ENCODE data around the gene TMEM213. TPM values are rescaled to one million over a fixed set of nuclear protein-coding genes. Genes with fewer than 3 reads are reported as not detected.
A peak's percentile ranks its signal among the peaks of the same experiment; 100 is the strongest.

The TMEM213 gene, protein sequence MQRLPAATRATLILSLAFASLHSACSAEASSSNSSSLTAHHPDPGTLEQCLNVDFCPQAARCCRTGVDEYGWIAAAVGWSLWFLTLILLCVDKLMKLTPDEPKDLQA
- total RNA-seq (not detected), polyA plus RNA-seq (under 1 TPM in 1 of 3 donors, not detected in 2; 0.05 TPM)
- long read RNA-seq, donor 1 = 0 reads
- long read RNA-seq, donor 2 = 0 reads

DNA sequence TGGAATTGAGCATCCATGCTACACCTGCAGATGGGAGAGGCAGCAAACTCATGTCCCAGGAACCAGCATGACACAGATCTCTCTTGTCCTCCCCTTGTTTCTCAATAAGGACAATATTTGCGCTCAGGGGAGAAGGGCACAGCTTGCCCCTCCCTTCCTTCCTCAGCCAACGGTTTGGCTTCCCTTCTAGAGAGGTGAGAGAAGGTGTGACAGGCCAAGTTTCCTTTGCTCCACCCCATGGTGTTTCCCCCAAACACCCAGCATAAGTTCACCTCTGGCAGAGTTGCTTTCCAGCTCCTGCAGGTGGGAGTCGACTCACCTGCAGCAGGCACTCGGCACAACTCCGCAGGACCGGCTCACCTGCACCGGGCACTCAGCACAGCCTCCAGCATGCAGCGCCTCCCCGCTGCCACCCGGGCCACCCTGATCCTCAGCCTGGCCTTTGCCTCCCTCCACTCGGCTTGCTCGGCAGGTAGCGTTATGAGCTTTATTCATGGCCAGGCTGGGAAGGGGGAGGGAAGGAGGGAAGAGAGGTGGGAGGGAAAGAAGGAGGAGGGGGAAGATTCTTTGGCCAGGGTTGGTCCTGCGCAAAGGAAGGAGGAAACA, at the start of gene TMEM213, which contains the start of gene ATP6V0A4:
TSS of gene TMEM213 (plus strand) at position 280 of the 606 bp plus-strand sequence. CDS start at position 391, 111 bp downstream.
TSS of gene ATP6V0A4 (minus strand) at position 482 of the 606 bp plus-strand sequence. CDS start 26,949 bp downstream, outside the sequence.
- H3K9me3 ChIP-seq = no peaks in the 10 kb centered on the region
- intact Hi-C loops (cut with DNase I; ENCODE audit: low total_unique reads) = no loop called here
- peak; percentile 66 for DNase-seq
- TF ChIP-seq POLR2A (IDR thresholded peaks at IDR 0.05) = no peak
- TF ChIP-seq, protein P1, sequence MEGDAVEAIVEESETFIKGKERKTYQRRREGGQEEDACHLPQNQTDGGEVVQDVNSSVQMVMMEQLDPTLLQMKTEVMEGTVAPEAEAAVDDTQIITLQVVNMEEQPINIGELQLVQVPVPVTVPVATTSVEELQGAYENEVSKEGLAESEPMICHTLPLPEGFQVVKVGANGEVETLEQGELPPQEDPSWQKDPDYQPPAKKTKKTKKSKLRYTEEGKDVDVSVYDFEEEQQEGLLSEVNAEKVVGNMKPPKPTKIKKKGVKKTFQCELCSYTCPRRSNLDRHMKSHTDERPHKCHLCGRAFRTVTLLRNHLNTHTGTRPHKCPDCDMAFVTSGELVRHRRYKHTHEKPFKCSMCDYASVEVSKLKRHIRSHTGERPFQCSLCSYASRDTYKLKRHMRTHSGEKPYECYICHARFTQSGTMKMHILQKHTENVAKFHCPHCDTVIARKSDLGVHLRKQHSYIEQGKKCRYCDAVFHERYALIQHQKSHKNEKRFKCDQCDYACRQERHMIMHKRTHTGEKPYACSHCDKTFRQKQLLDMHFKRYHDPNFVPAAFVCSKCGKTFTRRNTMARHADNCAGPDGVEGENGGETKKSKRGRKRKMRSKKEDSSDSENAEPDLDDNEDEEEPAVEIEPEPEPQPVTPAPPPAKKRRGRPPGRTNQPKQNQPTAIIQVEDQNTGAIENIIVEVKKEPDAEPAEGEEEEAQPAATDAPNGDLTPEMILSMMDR (IDR thresholded peaks at IDR 0.05 in 8 of 11, conservative IDR thresholded peaks at IDR 0.05 in 3 of 11) = no peak
- no peak for TF ChIP-seq POLR2AphosphoS5 (IDR thresholded peaks at IDR 0.05)
- H3K4me1 ChIP-seq = no peaks in the 10 kb centered on the region
- H3K4me3 ChIP-seq = no peak within 1 kb of the TSS
- WGBS, 5 donors = 26 to 45% (median 42%) methylated on average over 12 to 14 of the region's 14 CpGs
- no peak within 1 kb of the TSS for H3K27ac ChIP-seq
- peaks cover 0 to 20% (median 0%) of the 10 kb centered on the region in 7 donors for H3K27me3 ChIP-seq (replicated peaks in 1 of 7)
- no peaks in the 10 kb centered on the region for H3K36me3 ChIP-seq

- Histone ChIP-seq H3K4me1 (peaks cover 4 to 16% (median 11%) of the 10 kb centered on the region in 6 donors), H3K36me3 (no peaks in the 10 kb centered on the region), H3K9me3 (no peaks in the 10 kb centered on the region), H3K27me3 (replicated peaks in 1 of 7) (peaks cover 0 to 11% (median 0%) of the 10 kb centered on the region in 7 donors), H3K27ac (no peak overlapping the region), H3K4me3 (no peak overlapping the region)
- no peak for DNase-seq
- intact Hi-C loops (cut with DNase I; ENCODE audit: low total_unique reads) = no loop called here
- no peak for TF ChIP-seq POLR2A (IDR thresholded peaks at IDR 0.05)
- no peak for TF ChIP-seq POLR2AphosphoS5 (IDR thresholded peaks at IDR 0.05)
- TF ChIP-seq, protein P1 (IDR thresholded peaks at IDR 0.05 in 8 of 11, conservative IDR thresholded peaks at IDR 0.05 in 3 of 11) = no peak
- 71 to 89% (median 80%) methylated on average over 6 of the region's 6 CpGs for WGBS, 5 donors
Measured at GRCh38 chr7:138748666-138749065, 49.1 kb upstream of the TMEM213 start.

- H3K27me3 ChIP-seq (replicated peaks in 1 of 7) = peaks cover 0 to 11% (median 0%) of the 10 kb centered on the region in 7 donors
- no peak for DNase-seq
- no peaks in the 10 kb centered on the region for H3K9me3 ChIP-seq
- 85 to 89% (median 85%) methylated on average over 3 of the region's 3 CpGs for WGBS, 5 donors
- H3K36me3 ChIP-seq = no peaks in the 10 kb centered on the region
- H3K27ac ChIP-seq = no peak overlapping the region
- TF ChIP-seq POLR2AphosphoS5 (IDR thresholded peaks at IDR 0.05) = no peak
- TF ChIP-seq, protein P1 (IDR thresholded peaks at IDR 0.05 in 8 of 11, conservative IDR thresholded peaks at IDR 0.05 in 3 of 11) = no peak
- no peak for TF ChIP-seq POLR2A (IDR thresholded peaks at IDR 0.05)
- intact Hi-C loops (cut with DNase I; ENCODE audit: low total_unique reads) = no loop called here
- no peak overlapping the region for H3K4me3 ChIP-seq
- peaks cover 4 to 16% (median 12%) of the 10 kb centered on the region in 6 donors for H3K4me1 ChIP-seq
Measured at GRCh38 chr7:138749960-138750359, 47.8 kb upstream of the TMEM213 start.

DNA sequence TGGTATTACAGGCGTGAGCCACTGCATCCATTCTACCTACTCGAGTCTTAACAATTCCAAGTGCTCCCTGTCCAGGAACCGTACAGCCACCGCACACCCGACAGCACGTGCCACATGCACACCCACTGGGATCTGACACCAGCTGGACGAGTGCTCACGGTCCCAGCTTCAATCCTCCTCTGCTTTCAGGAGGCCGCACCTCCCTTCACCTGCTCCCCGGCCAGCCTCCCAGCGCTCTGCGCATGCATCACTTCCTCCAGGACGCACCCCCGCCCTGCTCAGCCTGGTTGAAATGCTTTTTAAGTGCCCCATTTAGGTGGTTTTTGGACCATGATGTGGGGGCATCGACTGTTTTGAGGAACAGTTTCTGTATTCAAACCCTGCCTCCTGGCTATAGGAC, 47.3 kb upstream of the TMEM213 start:
- Histone ChIP-seq H3K36me3 (no peaks in the 10 kb centered on the region), H3K27me3 (replicated peaks in 1 of 7) (peaks cover 0 to 11% (median 0%) of the 10 kb centered on the region in 7 donors), H3K4me3 (no peak overlapping the region), H3K9me3 (no peaks in the 10 kb centered on the region), H3K27ac (no peak overlapping the region), H3K4me1 (peaks cover 4 to 16% (median 12%) of the 10 kb centered on the region in 6 donors)
- no peak for DNase-seq
- TF ChIP-seq POLR2AphosphoS5 (IDR thresholded peaks at IDR 0.05) (no peak), POLR2A (IDR thresholded peaks at IDR 0.05) (no peak)
- TF ChIP-seq, protein P1 (IDR thresholded peaks at IDR 0.05 in 8 of 11, conservative IDR thresholded peaks at IDR 0.05 in 3 of 11) = no peak
- WGBS, 5 donors = 92 to 97% (median 94%) methylated on average over 15 of the region's 15 CpGs
- intact Hi-C loops (cut with DNase I; ENCODE audit: low total_unique reads) = no loop called here
